Bronchial epithelial cell (primary cell): ENCODE measurements around the gene MAST4. TPM values are rescaled to one million over a fixed set of nuclear protein-coding genes. Genes with fewer than 3 reads are reported as not detected.

ENCODE experiments used
- DNase-seq: peaks from one replicate; pipeline ENCODE4 v3.0.0-alpha.2; 2010; ENCODE audit warnings: low read depth
- FAIRE-seq: peaks from 2 replicates; lab custom pipeline; 2011; peaks lifted over from hg19 to GRCh38; lab: Jason Lieb, UNC
- H3K27me3 ChIP-seq: 2 replicates; pipeline ENCODE4 v1.5.1; 2011; ENCODE audit warnings: low read length; ENCODE audit not compliant: control insufficient read depth, insufficient read depth
- H3K36me3 ChIP-seq: 2 replicates; pipeline ENCODE4 v1.5.1; 2011; ENCODE audit warnings: low read length; ENCODE audit not compliant: control insufficient read depth, insufficient read depth
- H3K4me3 ChIP-seq: 2 replicates; pipeline ENCODE4 v1.5.1; 2011; ENCODE audit warnings: mild to moderate bottlenecking, low read depth, low read length, control low read depth
- CTCF ChIP-seq: IDR thresholded peaks from 2 replicates; pipeline ENCODE4 v1.5.1; 2011; ENCODE audit warnings: mild to moderate bottlenecking, moderate library complexity, low read length, control low read depth, inconsistent platforms; ENCODE audit not compliant: insufficient read depth, severe bottlenecking
- total RNA-seq: library from RNA; depleted of rRNA; stranded (reverse); fragments of >200 nt; gene quantifications from 2 replicates; pipeline ENCODE4 v1.2.1, GENCODE V29; 2014

The MAST4 gene
- total RNA-seq, 1 donor from 2014 or later: 10.3 TPM

GRCh38 chr5:66915531-66915930, 319.3 kb downstream of the MAST4 start:
- H3K27me3 ChIP-seq: no peaks in the 10 kb centered on the region
- no peak overlapping the region for H3K4me3 ChIP-seq
- no peak for FAIRE-seq
- no peak for TF ChIP-seq CTCF
- no peak for DNase-seq
- no peaks in the 10 kb centered on the region for H3K36me3 ChIP-seq

- no peak for DNase-seq
- no peak for FAIRE-seq
- Histone ChIP-seq H3K4me3 (no peak overlapping the region), H3K27me3 (no peaks in the 10 kb centered on the region), H3K36me3 (no peaks in the 10 kb centered on the region)
- no peak for TF ChIP-seq CTCF
Observed at GRCh38 chr5:66922881-66923280, 326.7 kb downstream of the MAST4 start.

- no peaks in the 10 kb centered on the region for H3K27me3 ChIP-seq
Observed at GRCh38 chr5:66923457-66923856, 327.3 kb downstream of the MAST4 start.

GRCh38 chr5:66923922-66924321, 327.7 kb downstream of the MAST4 start:
- no peak for DNase-seq
- Histone ChIP-seq H3K27me3 (no peaks in the 10 kb centered on the region), H3K4me3 (no peak overlapping the region), H3K36me3 (no peaks in the 10 kb centered on the region)
- no peak for TF ChIP-seq CTCF
- no peak for FAIRE-seq

More at GRCh38 chr5:66923457-66923856, 327.3 kb downstream of the MAST4 start:
- no peak for FAIRE-seq
- no peak for DNase-seq
- H3K36me3 ChIP-seq: no peaks in the 10 kb centered on the region
- H3K4me3 ChIP-seq: no peak overlapping the region
- no peak for TF ChIP-seq CTCF

- Histone ChIP-seq H3K4me3 (no peak overlapping the region), H3K27me3 (no peaks in the 10 kb centered on the region), H3K36me3 (no peaks in the 10 kb centered on the region)
- FAIRE-seq: no peak
- no peak for TF ChIP-seq CTCF
- DNase-seq: no peak
Observed at GRCh38 chr5:66927140-66927539, 330.9 kb downstream of the MAST4 start.

GRCh38 chr5:66929281-66929680, 333.1 kb downstream of the MAST4 start:
- TF ChIP-seq CTCF: no peak
- no peak for FAIRE-seq
- no peaks in the 10 kb centered on the region for H3K27me3 ChIP-seq
- no peak for DNase-seq
- no peaks in the 10 kb centered on the region for H3K36me3 ChIP-seq
- H3K4me3 ChIP-seq: no peak overlapping the region
